HPDE6-E6E7 (cell line): Measurements from ENCODE around the gene KIF16B.

ENCODE experiments used
- DNase-seq: peaks from one replicate; pipeline ENCODE4 v3.0.0; 2011; ENCODE audit warnings: missing footprints; ENCODE audit errors: extremely low spot score

Gene KIF16B

GRCh38 chr20:16295534-16295933 is 277.7 kb downstream of the KIF16B start:
- no peak for DNase-seq

- peak; percentile 70 for DNase-seq
Observed at GRCh38 chr20:16293590-16293989, 279.7 kb downstream of the KIF16B start.

- DNase-seq, result peak; percentile 39
Observed at GRCh38 chr20:16292226-16292880, 280.9 kb downstream of the KIF16B start.

GRCh38 chr20:16290358-16290757 is 282.9 kb downstream of the KIF16B start:
- no peak for DNase-seq

- DNase-seq, result no peak
Observed at GRCh38 chr20:16287776-16288175, 285.5 kb downstream of the KIF16B start.

- DNase-seq, result no peak
Observed at GRCh38 chr20:16286601-16287000, 286.6 kb downstream of the KIF16B start.

- DNase-seq, result no peak
Observed at GRCh38 chr20:16284385-16285100, 288.7 kb downstream of the KIF16B start.

- DNase-seq, result no peak
Observed at GRCh38 chr20:16283978-16284377, 289.3 kb downstream of the KIF16B start.

GRCh38 chr20:16283307-16283706 is 289.9 kb downstream of the KIF16B start:
- DNase-seq, result no peak

- DNase-seq, result no peak
Observed at GRCh38 chr20:16280219-16280618, 293.0 kb downstream of the KIF16B start.

DNA sequence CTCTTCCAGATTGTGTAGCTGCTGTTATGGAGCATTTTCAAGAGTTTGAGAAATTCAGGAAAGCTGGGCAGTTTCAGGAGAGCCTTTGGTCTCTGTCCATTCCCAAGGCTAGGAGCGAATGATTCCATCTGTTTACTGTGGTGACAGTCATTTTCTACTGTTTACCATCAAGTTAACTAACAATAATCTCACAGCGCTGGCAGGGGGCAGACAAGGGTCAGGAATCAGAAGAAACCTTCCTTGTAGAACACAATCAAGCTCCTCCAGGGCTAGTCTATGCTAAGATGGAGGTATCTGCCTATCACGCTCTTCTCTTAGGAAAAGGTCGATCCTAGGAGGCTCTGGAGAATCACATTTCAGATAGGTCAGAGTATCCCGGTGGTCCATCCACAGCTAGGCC is 293.9 kb downstream of the KIF16B start:
- no peak for DNase-seq

DNA sequence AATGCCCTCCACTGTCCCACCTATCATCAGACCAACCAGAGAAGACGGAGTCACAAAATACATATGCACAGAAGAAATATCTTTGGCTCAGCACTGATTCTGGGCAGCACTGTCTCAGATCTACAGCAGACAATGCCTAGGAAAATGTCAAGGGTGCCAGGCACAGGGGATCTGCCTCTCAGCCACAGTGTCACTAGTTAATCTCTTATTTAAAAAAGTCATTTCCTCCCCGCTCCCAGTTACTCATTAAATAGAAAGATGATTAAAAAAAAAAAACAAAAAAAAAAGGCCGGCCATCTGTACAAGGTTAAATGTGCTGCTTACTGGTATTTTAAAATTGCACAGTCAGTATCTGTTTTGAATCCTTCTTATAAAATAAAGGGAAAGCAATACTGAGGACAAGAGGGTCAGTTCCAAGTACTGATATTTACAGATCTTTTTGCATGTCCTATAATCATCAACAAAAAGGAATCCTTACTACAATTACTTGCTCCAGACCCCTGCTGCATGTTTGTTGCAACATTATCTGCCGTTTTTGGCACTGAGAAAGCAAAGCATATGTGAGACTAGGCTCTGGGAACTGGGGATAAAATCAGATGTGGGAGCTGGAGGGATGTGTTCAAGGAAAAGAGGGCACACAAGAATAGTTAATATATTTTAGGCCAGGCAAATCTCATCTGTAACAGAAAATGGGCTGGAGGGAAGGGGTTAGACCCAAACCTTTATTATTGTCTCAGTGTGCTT is 299.3 kb downstream of the KIF16B start:
- DNase-seq, result no peak

DNA sequence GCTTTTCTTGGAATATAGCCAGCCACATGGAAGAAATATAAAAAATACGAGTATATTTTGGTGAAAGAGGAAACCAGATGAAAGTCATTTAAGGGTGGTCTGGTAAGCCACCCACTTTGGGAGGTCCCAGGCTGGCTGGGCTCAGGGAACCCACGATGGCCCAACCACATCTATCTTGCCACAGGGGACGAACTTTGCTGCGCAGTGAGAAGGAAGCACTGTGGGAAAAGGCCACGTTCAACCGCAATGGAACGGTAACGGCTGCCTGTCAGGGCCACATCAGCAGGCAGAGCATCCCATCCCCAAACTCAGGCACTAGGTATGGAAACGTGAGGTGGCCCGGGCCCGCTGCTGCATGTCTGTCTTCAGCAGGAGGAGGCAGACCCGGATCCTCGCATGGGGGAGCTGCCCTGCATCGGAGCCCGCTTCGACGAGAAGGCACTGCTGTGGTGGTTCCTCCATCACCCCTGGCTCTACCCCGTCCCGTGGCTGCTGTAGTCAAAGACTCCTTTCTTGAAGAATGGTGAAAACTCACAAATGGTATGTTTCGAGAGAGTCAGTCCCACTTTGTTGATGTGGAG is 300.4 kb downstream of the KIF16B start:
- no peak for DNase-seq

- DNase-seq, result no peak
Observed at GRCh38 chr20:16271450-16271849, 301.8 kb downstream of the KIF16B start.

- DNase-seq, result no peak
Observed at GRCh38 chr20:16270989-16271388, 302.3 kb downstream of the KIF16B start.

- DNase-seq, result no peak
Observed at GRCh38 chr20:16270314-16270931, 302.8 kb downstream of the KIF16B start.

- no peak for DNase-seq
Observed at GRCh38 chr20:16267526-16267925, 305.7 kb downstream of the KIF16B start.

GRCh38 chr20:16265334-16265733 is 307.9 kb downstream of the KIF16B start:
- no peak for DNase-seq

GRCh38 chr20:16263582-16263981 is 309.7 kb downstream of the KIF16B start:
- DNase-seq, result no peak

DNA sequence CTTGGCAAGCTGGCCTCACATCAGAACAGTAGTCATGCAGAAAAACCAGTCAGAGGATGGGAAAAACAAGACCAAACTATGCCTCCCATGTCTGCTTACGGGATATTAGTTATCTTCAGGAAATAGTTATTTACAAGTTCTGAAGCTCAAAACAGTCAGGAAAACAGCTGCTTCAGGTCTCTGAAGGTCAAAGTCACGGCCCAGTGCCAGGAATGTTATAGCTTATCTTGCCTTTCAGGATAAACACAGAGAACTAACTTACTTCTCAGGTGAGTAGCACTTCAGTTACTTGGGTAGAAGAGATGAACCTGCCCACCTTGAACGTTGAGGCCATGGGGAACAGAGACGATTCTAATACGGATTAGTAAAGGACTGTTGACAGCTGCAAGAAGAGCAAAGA is 310.7 kb downstream of the KIF16B start:
- no peak for DNase-seq

DNA sequence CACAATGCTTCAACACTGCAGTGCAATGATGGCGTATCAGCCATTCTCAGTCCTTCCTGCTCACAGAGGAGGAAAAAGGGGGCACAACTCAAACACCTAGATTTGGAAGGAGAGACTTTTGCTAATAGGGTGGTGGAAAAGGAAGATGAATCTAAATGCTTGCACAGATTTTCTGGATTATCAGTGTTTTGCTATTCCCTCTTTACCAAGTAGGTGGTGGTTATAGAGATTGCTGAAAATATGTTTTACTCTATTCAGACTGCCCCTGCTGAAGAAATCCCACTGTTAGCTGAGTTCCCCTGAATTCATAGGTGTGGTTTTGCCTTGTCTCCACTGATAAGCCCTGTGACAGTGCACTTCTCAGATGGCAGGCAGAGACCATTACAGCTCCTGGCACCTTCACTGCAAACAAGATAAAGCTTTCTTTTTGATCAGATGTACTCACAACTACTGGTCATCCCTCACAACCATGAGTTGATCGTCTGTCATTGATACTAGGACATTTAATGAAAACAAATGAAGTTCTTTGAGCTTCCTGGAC is 311.4 kb downstream of the KIF16B start:
- no peak for DNase-seq

- DNase-seq, result no peak
Observed at GRCh38 chr20:16260911-16261310, 312.3 kb downstream of the KIF16B start.
